ENCODE data around the gene DGKZ.
"Not testable (repeated sequence)": the region's sequence is repeated elsewhere in the genome, so short reads cannot be mapped to it uniquely, and the experiment has no call there.

The DGKZ gene, protein sequence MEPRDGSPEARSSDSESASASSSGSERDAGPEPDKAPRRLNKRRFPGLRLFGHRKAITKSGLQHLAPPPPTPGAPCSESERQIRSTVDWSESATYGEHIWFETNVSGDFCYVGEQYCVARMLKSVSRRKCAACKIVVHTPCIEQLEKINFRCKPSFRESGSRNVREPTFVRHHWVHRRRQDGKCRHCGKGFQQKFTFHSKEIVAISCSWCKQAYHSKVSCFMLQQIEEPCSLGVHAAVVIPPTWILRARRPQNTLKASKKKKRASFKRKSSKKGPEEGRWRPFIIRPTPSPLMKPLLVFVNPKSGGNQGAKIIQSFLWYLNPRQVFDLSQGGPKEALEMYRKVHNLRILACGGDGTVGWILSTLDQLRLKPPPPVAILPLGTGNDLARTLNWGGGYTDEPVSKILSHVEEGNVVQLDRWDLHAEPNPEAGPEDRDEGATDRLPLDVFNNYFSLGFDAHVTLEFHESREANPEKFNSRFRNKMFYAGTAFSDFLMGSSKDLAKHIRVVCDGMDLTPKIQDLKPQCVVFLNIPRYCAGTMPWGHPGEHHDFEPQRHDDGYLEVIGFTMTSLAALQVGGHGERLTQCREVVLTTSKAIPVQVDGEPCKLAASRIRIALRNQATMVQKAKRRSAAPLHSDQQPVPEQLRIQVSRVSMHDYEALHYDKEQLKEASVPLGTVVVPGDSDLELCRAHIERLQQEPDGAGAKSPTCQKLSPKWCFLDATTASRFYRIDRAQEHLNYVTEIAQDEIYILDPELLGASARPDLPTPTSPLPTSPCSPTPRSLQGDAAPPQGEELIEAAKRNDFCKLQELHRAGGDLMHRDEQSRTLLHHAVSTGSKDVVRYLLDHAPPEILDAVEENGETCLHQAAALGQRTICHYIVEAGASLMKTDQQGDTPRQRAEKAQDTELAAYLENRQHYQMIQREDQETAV

DNA sequence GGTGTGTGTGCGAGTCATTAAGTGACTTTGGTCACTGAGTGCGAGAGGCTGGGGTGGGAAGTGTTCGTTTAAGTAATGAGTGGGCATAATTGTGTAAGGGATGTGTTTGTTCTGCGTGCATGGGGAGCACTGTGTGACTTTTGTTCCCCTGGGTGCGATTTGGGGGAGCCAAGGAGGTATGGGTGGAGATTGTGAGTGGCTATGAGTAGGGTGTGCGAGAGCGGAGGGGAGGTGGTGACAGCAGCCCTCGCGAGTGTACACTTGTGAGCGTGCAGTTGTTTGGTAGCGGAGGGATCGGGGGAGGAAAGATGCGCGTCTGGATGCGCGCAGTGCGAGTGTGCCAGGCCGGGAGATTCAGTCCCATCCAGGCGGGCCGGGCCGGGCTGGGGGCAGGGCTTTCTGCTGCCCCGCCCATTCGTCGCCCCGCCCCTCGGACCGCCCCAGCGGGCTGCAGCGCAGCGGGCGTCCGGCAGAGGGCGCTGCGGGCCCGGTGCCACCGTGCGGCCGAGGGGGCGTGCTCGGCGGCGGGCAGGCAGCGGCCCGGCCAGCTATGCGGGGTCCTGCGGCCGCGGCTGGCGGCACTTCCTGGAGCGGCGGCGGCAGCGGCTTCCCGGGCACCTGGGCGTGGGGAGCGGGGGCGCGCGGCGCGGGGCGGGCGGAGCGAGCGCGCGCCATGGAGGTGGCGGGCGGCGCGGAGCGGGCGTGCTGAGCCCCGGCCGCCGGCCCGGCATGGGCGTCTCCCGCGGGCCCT lies at the start of gene DGKZ:
DGKZ (plus strand) TSS at position 578 of the 751 bp plus-strand sequence. CDS start 197 bp downstream, outside the sequence.
- H3K4me3 ChIP-seq = peak within 1 kb of the TSS; percentile 86
- H3K4me1 ChIP-seq = peaks cover 4% of the 10 kb centered on the region; the same call in 1 of the 2 replicates
- no peaks in the 10 kb centered on the region for H3K9me3 ChIP-seq
- H3K27me3 ChIP-seq (ENCODE audit: low read depth) = no peaks in the 10 kb centered on the region
- H3K36me3 ChIP-seq (replicated peaks) = no peaks in the 10 kb centered on the region
- DNase-seq (ENCODE audit: low spot score in 2 of 2) = peak; percentile 76 to 87
- in situ Hi-C loops (cut with MboI; ENCODE audit: low sequenced_read_pairs) = no loop called here

DNA sequence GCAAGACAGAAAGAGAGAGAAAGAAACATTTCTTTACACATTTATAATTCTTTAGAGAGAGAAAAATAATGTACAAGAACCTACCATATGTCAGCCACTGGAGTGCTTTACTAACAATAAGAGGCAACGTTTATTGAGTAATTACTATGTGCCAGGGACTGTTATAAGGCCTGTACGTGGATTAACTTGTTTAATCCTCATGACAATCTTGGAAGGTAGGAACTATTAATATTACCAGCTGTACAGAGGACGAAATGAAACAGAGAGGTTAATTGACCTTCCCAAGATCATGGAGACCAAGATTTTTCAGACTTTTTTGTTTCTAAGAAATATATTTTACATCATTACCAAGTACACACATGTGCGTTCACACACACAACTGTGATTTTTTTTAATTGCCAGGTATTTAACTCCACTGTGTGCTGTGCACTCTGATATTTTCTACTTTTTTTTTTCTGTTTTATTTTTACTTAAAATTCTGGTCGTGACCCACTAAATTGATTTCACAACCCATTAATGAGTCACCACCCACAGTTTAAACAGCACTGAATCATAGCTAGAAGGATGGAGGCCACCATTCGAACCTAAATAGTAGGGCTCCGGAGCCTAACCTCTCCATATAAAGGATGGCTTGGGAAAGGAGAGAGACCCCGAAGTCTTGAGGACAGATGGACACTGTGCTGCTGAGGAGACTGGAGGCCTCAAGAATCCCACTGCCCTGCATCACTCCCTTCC lies 48.4 kb upstream of the DGKZ start:
- no peaks in the 10 kb centered on the region for H3K27me3 ChIP-seq (ENCODE audit: low read depth)
- no peaks in the 10 kb centered on the region for H3K9me3 ChIP-seq
- in situ Hi-C loops (cut with MboI; ENCODE audit: low sequenced_read_pairs) = no loop called here
- no peak overlapping the region for H3K4me3 ChIP-seq
- peaks cover 9% of the 10 kb centered on the region for H3K4me1 ChIP-seq
- H3K36me3 ChIP-seq (replicated peaks) = no peaks in the 10 kb centered on the region
- DNase-seq (ENCODE audit: low spot score in 2 of 2) = no peak

DNA sequence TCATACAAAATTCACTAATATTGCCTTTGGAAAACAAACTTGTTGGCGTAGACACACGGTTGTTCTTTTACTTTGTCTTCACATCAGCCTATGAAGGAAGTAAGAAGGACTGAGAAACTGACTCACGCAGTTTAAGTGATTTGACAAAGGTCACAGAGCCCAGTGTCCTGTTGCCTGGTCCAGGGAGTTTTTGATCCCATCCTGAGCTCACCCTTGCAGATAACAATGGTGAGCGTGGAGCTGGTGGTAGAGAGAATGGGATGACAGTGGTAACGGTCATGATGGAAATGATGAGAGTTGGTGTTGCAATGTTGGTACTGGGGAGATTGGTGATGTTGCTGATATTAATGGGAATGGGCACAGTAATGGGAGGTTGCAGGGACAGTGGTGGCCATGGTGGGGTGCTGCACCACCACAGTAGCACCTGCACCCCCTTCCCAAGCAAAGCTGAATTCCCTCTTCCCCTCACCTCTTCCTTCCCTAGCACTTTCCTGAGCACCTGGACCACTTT lies 47.8 kb upstream of the DGKZ start:
- H3K27me3 ChIP-seq (ENCODE audit: low read depth) = no peaks in the 10 kb centered on the region
- no peak for DNase-seq (ENCODE audit: low spot score in 2 of 2)
- H3K4me3 ChIP-seq = no peak overlapping the region
- H3K36me3 ChIP-seq (replicated peaks) = no peaks in the 10 kb centered on the region
- H3K9me3 ChIP-seq = no peaks in the 10 kb centered on the region
- H3K4me1 ChIP-seq = peaks cover 9% of the 10 kb centered on the region
- in situ Hi-C loops (cut with MboI; ENCODE audit: low sequenced_read_pairs) = no loop called here

DNA sequence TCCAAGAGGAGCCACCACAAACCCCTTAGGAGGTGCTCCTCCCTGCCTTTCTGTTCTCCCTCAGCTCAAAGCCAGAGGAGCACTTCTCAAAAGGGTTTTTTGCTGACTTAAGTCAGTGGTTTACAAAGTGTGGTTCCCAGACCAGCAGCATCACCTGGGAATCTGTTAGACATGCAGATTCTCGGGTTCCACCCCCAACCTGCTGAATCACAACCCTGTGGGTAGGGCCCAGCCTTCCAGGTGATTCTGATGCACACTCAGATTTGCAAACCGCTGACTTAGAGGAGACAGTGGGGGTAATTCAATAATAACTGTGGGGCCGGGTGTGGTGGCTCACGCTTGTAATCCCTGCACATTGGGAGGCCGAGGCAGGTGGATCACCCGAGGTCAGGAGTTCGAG lies 47.0 kb upstream of the DGKZ start:
- Histone ChIP-seq H3K9me3 (no peaks in the 10 kb centered on the region), H3K27me3 (ENCODE audit: low read depth) (no peaks in the 10 kb centered on the region), H3K36me3 (replicated peaks) (no peaks in the 10 kb centered on the region), H3K4me1 (peaks cover 3% of the 10 kb centered on the region; the same call in 1 of the 2 replicates), H3K4me3 (no peak overlapping the region)
- no peak for DNase-seq (ENCODE audit: low spot score in 2 of 2)
- in situ Hi-C loops (cut with MboI; ENCODE audit: low sequenced_read_pairs) = no loop called here

GRCh38 chr11:46302866-46303265 lies 44.4 kb upstream of the DGKZ start:
- Histone ChIP-seq H3K4me1 (no peaks in the 10 kb centered on the region), H3K4me3 (no peak overlapping the region), H3K36me3 (replicated peaks) (no peaks in the 10 kb centered on the region), H3K9me3 (no peaks in the 10 kb centered on the region), H3K27me3 (ENCODE audit: low read depth) (no peaks in the 10 kb centered on the region)
- no peak for DNase-seq (ENCODE audit: low spot score in 2 of 2)
- in situ Hi-C loops (cut with MboI; ENCODE audit: low sequenced_read_pairs) = no loop called here

GRCh38 chr11:46304036-46304435 lies 43.2 kb upstream of the DGKZ start:
- H3K27me3 ChIP-seq (ENCODE audit: low read depth); H3K4me1 ChIP-seq; H3K9me3 ChIP-seq; H3K4me3 ChIP-seq; in situ Hi-C loops (cut with MboI; ENCODE audit: low sequenced_read_pairs); H3K36me3 ChIP-seq (replicated peaks); DNase-seq (ENCODE audit: low spot score in 2 of 2): not testable (repeated sequence)

DNA sequence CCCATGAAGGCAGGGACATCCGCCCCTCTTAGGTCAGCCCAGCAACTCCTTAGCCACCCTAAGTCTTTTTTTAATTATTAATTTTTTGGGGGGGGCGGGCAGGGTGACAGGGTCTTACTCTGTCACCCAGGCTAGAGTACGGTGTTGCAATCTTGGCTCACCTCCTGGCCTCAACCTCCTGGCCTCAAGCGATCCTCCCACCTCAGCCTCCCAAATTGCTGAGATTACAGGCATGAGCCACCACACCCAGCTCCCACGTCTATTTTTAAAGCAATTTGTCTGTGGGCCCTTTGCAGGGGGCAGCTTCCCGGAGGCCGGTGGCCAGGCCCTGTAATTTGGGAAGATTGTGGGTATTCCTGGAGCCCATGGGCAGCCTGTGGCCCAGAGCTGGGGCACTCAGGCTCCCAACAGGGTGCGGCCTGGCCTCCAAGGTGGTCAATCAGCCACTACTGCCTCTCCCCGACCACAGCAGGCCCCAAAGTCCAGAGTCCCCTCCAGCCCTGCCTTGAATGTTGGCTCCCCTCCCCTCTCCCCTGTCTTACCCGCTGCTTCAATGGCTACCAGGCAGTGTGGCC lies 42.6 kb upstream of the DGKZ start:
- no peaks in the 10 kb centered on the region for H3K36me3 ChIP-seq (replicated peaks)
- no peaks in the 10 kb centered on the region for H3K4me1 ChIP-seq
- no peaks in the 10 kb centered on the region for H3K27me3 ChIP-seq (ENCODE audit: low read depth)
- no peaks in the 10 kb centered on the region for H3K9me3 ChIP-seq
- H3K4me3 ChIP-seq = no peak overlapping the region
- DNase-seq (ENCODE audit: low spot score in 2 of 2) = no peak
- in situ Hi-C loops (cut with MboI; ENCODE audit: low sequenced_read_pairs) = no loop called here

DNA sequence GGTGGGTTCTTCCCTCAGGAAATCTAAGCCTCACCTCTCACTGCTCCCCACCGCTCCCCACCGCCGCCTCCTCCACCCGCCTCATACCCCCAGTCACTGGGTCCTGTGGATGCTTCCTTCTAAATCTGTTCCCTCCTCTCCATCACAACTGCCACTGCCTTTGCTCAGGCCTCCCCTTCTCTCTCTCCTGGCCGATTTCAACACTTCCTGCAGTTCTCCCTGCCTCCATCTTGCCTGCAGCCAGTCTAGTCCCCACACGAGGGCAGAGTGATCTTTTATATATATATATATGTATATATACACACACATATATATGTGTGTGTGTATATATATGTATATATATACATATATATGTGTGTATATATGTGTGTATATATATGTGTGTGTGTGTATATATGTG lies 42.0 kb upstream of the DGKZ start:
- in situ Hi-C loops (cut with MboI; ENCODE audit: low sequenced_read_pairs) = no loop called here
- H3K9me3 ChIP-seq = no peaks in the 10 kb centered on the region
- H3K4me3 ChIP-seq = no peak overlapping the region
- no peaks in the 10 kb centered on the region for H3K27me3 ChIP-seq (ENCODE audit: low read depth)
- no peaks in the 10 kb centered on the region for H3K36me3 ChIP-seq (replicated peaks)
- DNase-seq (ENCODE audit: low spot score in 2 of 2) = no peak
- no peaks in the 10 kb centered on the region for H3K4me1 ChIP-seq

GRCh38 chr11:46306296-46306853 lies 40.9 kb upstream of the DGKZ start:
- Histone ChIP-seq H3K36me3 (replicated peaks) (no peaks in the 10 kb centered on the region), H3K4me1 (no peaks in the 10 kb centered on the region), H3K9me3 (no peaks in the 10 kb centered on the region), H3K4me3 (no peak overlapping the region), H3K27me3 (ENCODE audit: low read depth) (no peaks in the 10 kb centered on the region)
- in situ Hi-C loops (cut with MboI; ENCODE audit: low sequenced_read_pairs) = no loop called here
- DNase-seq (ENCODE audit: low spot score in 2 of 2) = no peak

DNA sequence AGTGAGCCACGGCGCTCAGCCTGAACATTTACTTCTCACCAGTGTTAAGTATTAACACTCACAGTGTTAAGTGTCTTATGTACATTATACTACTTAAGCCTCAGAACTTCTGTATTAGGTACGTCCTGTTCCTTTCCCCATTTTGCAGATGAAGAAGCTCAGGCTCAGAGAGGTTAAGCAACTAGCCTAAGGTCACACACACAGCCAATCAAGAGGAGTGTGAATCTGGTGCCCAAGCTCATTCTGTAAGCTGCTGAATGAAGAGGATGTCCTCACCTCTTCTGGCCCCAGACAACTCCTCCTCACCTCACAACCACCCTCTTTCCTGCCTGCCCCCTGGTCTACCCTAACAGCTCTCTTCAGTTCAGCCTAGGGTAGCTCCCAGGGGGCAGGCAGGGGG lies 39.9 kb upstream of the DGKZ start:
- no peaks in the 10 kb centered on the region for H3K4me1 ChIP-seq
- no peak for DNase-seq (ENCODE audit: low spot score in 2 of 2)
- in situ Hi-C loops (cut with MboI; ENCODE audit: low sequenced_read_pairs) = no loop called here
- H3K36me3 ChIP-seq (replicated peaks) = no peaks in the 10 kb centered on the region
- H3K27me3 ChIP-seq (ENCODE audit: low read depth) = no peaks in the 10 kb centered on the region
- H3K9me3 ChIP-seq = no peaks in the 10 kb centered on the region
- no peak overlapping the region for H3K4me3 ChIP-seq

DNA sequence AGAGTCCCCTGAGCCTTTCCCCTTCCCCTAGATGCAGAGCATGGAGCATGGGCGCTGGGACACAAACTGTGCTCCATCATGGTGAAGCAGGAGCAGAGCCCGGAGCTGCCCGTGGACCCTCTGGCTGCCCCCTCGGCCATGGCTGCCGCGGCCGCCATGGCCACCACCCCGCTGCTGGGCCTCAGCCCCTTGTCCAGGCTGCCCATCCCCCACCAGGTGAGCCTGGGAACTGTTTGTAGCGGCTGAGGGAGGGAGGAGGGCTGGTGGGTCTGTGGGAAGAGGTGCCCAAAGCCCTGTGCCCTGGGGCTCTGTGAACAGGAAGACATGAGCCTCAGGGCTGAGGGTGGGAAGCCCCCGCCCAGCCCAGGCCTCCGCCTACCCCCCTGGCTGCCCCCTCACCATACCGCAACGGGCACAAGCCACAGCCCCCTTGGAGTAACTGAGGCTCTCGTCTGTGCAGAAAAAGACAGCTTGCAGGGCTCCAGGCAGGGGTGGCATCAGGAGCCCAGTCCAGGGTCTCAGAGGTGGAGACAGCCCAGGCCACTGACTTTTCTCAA lies 39.4 kb upstream of the DGKZ start:
- Histone ChIP-seq H3K9me3 (no peaks in the 10 kb centered on the region), H3K4me1 (no peaks in the 10 kb centered on the region), H3K4me3 (no peak overlapping the region), H3K36me3 (replicated peaks) (no peaks in the 10 kb centered on the region), H3K27me3 (ENCODE audit: low read depth) (no peaks in the 10 kb centered on the region)
- DNase-seq (ENCODE audit: low spot score in 2 of 2) = no peak
- in situ Hi-C loops (cut with MboI; ENCODE audit: low sequenced_read_pairs) = no loop called here

- Histone ChIP-seq H3K9me3 (no peaks in the 10 kb centered on the region), H3K27me3 (ENCODE audit: low read depth) (no peaks in the 10 kb centered on the region), H3K4me3 (no peak overlapping the region), H3K4me1 (no peaks in the 10 kb centered on the region), H3K36me3 (replicated peaks) (no peaks in the 10 kb centered on the region)
- in situ Hi-C loops (cut with MboI; ENCODE audit: low sequenced_read_pairs) = no loop called here
- peak; percentile 62 to 86 for DNase-seq (ENCODE audit: low spot score in 2 of 2)
Observed at GRCh38 chr11:46308631-46309419, 38.4 kb upstream of the DGKZ start.
